ENCODE data around the gene MIOS. TPM values are rescaled to one million over a fixed set of nuclear protein-coding genes. Genes with fewer than 3 reads are reported as not detected.

The MIOS gene
- total RNA-seq (2014; rRNA removed), result 215 and 330 TPM in 2 replicates
- 16.7 TPM for polyA plus RNA-seq (2012)

DNA sequence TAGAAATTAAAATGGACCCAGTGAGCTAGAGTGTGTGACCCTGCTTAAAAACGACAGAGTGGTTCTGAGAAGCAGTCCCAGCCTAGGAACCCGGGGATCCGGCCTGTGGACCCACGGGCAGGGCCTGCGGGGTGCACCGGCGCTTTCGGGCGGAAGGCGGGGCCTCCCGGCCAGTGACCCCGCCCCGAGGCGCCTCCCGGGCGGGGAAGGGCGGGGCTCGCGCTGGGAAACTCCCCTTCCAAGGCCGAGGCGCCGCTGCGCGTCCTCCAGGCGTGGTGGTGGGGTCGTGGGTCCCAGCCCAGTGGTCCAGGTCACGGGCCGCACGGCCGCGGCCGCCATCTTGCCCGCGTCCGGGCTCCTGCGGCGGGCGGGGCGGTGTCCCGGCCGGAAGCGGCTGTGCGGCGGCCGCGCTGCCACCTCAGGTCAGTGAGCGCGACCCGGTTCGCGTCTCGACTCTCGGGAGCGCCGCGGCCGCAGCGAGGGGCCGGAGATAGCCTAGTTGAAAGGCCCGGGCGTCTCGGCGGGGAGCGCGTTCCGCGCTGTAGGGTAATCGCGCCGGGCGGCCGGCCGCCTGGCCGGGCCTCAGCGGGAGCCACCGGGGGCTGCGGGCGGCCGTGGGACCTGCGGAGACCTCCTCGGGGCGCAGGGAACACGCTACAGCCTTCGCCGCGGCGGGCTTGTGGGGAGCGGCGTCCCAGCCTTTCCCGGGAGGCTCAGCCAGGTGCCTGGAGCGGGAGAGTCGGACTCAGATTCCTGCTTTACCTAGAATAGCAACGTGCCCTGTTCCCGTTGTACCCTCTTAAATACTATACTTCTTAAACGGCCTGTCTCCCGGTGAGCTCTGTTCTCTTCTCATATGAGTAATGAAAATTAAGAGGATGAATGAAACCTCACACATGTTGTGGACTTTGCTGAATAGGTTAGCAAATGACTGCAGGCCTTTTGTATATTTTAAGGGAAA lies at the start of gene MIOS:
Gene MIOS (plus strand): TSS at position 234 of the 961 bp plus-strand sequence. CDS start 5,592 bp downstream, outside the sequence.
- DNase-seq (ENCODE audit: low read depth), result peak; percentile 89

DNA sequence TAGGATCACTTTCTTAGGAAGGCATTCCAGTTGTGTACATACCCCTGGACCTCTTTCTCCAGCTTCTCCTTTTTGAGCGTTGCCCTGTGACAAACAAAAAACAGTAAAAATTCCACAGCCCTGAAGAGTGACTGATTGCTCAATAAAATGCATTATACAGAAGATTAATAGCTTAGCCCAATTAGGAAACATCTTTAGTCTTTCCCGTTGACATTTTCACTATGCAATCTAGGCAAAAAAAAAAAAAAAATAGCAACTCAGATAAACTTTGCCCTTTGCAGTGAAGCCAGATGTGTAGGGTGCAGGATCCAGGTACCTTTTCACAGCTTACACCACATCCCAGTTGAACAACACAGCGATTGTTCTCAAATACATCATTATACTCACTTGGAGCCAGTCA lies 48.9 kb upstream of the MIOS start:
- DNase-seq (ENCODE audit: low read depth), result no peak

DNA sequence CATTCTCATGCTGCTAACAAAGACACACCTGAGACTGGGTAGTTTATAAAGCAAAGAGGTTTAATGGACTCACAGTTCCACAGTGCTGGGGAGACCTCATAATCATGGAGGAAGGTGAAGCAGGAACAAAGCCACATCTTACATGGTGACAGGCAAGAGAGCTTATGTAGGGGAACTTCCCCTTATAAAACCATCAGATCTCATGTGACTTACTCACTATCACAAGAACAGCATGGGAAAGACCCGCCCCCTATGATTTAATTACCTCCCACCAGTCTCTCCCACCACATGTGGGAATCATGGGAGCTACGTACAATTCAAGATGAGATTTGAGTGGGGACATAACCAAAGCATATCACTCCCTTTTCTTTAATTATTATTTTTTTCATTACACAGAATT lies 47.6 kb upstream of the MIOS start:
- DNase-seq (ENCODE audit: low read depth), result no peak

DNA sequence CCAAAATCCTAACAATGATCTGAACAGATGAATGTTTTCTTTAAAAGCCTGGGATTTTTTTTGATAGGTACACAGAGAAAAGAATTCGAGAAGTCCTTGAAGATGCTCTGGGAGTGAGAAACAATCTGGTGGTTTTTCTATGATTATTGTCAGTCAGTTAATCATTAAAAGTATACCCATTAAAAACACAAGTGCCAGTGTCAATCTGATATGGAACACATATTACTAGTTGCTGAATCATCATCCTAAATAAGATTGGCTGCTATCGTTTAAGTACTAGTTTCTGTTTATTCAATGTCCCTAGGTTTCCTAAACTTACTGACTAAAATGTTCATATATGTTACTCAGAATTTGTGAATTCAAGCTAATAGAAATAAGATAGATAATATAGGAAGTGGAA lies 47.2 kb upstream of the MIOS start:
- peak; percentile 42 for DNase-seq (ENCODE audit: low read depth)

DNA sequence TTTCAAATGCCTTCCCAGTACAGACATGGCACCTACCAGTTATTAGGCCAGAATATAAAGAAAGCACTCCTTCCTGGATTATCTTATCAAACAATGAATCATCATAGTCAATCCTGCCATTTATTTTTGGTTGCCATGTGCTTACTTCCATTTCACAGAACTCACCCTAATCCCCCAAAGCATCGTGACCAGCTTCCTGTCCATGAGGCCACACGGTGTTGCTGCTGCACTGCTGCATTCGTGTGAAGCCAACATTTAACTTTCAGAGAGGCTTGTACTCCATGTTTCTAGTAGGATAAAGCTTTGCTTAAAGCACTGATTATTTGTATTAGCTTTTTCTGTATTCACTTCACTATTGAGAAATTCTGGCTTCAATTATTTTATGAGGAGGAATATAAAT lies 45.4 kb upstream of the MIOS start:
- peak; percentile 70 for DNase-seq (ENCODE audit: low read depth)

DNA sequence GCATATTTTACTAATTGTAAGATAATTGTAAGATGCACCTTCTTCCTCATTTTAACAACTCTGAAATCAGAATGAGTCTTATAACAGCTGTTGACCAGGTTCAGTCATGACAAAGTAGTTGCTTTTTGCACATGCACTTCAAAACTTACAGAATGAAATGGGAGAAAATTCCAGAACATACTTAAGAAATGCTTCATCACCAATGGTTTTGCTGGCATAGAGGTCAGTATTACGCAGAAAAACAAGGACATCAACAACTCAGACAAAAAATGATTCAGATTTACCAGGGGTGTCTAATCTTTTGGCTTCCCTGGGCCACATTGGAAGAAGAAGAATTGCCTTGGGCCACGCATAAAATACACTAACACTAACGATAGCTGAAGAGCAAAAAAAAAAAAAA lies 44.3 kb upstream of the MIOS start:
- peak; percentile 86 for DNase-seq (ENCODE audit: low read depth)

DNA sequence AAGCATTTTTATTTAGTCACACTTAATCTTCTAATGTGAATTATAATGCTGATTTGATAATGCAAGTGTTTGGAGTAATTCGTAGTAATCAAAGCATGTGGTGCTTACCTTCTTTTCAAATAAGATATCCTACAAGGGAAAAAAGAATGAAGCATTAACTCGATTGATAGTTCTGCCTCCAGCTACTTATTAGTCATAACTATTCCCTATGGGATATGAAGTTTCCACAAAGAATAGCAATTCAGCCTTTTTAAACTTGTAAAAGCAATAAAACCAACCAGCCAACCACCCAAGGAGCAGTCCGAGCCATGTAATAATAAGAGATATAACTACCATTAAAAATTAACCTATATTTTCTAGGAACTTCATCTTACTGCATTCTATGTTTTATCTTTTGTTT lies 42.6 kb upstream of the MIOS start:
- peak; percentile 76 for DNase-seq (ENCODE audit: low read depth)

DNA sequence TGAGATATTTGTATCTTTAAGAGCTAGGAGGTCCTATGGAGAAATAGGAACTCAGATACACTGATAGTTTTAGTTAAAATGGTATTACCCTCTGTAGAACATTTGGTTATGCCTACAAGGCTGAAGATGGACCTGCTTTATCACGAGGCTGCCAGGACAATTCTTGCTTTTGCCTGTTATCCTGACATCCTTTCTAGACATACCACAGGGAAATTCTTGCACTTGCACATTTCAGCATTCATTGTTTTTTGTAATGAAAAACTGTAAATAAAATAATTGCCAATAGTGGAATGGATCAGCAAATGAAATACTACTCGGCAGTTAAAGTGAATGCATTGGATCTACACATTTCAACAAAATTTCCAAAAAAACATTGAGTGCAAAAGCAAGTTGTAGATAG lies 40.7 kb upstream of the MIOS start:
- DNase-seq (ENCODE audit: low read depth), result no peak

DNA sequence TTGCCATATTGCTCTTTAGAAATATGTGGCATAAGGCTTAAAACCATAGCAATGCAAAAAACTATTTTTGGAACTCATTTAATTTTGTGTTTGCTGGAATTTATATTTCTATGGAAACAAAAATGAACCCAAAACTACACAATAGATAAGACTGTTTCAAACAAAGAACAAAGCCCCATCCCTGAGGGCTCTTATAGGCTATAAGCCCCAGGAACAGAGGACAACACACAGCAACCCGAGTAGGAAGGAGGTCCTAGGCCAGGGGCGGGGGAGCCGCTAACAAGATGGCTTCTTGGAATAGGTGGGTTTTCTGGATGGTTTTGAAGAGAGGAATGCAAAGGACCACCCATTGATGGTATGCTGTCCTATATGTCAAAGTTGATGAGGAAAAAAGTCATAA lies 39.6 kb upstream of the MIOS start:
- DNase-seq (ENCODE audit: low read depth), result no peak

DNA sequence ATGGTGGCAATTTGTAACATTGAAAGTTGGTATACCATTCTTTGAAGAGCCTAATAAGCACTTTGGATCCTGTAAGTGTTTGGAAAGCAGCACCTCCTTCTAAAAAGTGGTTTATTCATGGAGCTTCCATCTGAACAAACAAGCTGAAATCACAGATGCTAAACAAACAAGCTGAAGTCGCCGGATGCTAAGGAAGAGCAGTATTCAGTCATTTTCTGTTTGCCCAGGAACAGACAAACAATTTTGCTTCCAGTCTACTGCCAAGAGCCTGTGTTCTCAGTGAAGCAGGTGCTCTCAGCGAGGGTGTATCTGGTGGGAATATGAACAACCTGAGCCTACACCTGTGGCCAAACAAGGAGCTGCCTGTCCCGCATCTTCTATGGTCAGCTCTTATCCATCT lies 37.4 kb upstream of the MIOS start:
- DNase-seq (ENCODE audit: low read depth), result no peak

DNA sequence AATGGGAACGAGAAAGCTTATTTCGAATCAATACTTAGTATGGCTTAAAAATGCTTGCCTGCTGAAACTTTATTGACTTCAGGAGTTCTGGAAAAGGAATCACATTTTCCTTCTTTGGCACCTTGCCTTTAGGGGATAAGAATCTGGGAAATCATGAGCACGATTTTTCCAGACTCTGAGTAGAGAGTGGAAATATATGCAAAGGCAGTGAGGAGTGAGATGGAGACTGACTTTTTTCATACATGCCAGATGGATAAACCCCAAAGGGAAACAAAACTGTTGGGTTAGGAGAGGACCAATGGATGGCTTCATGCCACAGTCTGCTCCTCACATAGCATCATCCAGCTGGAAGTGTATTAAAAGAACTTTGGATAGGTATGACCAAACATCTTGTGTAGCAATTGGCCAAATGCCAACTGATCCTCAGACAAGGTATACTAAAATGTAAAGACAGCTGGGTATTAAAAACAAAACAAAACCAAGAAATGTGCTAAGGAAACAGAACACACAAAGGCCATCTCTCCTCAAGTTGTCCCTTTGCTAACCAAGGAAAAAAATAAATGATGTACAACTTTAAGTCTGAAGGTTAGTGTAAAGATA lies 32.8 kb upstream of the MIOS start:
- DNase-seq (ENCODE audit: low read depth), result no peak

DNA sequence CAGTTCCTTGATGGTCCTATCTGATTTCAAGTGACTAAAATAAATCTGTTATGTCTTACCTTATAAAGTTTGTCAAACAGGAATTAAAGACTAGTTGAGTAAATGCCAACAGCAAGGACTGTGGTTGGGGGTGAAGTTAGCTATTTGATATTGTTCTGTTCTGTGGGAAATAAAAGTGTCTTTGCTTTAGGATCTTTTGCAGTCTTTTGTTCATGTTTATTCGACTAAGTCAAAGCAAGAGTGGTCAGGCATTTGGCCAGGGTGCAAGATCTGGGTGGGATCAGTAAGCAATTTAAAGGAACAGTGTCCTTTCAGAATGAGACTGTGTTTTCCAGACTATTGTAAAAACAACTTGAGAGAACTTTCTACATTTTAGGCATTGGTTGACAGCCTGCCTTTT lies 31.0 kb upstream of the MIOS start, which contains the start of gene COL28A1:
Gene COL28A1 (minus strand): TSS at position 183 of the 400 bp plus-strand sequence. CDS start 2,998 bp downstream, outside the sequence.
- no peak for DNase-seq (ENCODE audit: low read depth)

DNA sequence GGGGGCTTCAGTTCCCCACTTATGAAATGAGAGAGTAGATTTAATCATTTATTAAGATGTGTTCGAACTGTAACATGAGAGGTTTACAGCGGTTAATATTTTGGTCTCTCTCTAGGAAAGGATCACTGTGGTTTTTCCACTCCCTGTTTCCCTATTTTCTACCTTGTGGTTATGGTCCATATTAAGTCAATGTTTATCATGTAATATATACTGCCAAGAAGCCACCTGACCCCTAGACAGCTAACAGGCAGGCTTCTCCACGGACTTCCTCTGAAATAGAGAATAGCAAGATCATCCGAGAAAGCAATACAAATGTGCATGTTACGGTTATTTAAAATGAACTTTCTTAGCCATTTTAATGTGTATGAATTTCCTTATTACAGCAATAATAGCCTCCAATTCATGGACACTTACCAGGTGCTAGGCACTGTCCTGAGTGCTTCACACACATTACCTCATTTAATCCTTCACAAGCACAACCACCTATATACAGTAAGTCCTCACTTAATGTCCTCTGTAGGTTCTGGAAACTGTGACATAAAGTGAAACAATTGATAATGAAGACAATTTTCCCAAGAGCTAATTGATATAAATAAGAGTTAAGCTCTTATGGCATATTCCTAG lies 30.2 kb upstream of the MIOS start:
- no peak for DNase-seq (ENCODE audit: low read depth)

DNA sequence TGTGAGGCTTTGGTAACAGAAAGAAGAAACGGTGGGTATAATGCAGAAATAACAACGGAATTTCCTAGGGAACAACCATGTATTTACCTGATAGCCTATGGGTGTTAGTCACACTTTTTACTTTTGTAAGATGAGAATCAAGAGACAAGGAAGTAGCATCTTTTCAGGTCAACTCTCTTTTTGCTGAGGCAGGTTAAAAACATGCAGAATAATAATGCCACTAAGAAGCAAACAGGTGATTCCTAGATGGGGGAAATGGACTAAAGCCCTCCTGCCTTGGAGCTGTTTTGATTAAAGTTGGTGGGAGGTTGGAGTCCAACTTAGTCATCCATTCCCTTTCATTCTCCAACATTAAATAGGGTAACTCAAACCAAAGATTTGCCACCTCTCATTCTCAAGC lies 29.0 kb upstream of the MIOS start:
- no peak for DNase-seq (ENCODE audit: low read depth)

DNA sequence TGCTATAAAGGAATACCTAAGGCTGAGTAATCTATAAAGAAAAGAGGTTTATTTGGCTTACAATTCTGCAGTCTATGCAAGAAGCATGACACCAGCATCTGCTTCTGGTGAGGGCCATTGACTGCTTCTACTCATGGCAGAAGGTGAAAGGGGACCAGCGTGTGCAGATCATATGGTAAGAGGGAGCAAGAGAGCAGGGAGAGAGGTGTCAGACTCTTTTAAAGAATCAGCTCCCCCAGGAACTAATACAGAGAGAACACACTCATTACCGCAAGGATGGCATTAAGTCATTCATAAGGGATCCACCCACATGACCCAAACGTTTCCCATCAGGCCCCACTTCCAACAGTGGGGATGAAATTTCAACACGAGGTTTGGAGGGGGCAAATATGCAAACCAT lies 27.5 kb upstream of the MIOS start:
- no peak for DNase-seq (ENCODE audit: low read depth)

DNA sequence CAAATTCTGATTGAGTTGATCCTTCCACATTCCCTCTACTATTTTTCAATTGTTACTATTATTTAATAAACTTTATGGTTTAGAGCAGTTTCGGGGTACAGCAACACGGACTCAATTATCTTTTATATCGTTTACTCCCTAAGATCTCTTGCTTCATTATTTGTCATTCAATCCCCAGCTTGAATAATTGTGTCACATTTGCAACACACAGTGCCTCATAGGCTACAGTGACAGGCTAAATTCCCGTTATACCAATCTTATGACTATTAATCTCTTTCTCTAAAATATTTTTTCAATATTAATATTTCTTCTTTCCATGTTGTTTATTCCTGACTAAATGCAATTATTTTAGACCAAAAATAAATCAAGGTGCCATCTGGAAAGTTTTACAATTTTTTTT lies 27.0 kb upstream of the MIOS start:
- no peak for DNase-seq (ENCODE audit: low read depth)

DNA sequence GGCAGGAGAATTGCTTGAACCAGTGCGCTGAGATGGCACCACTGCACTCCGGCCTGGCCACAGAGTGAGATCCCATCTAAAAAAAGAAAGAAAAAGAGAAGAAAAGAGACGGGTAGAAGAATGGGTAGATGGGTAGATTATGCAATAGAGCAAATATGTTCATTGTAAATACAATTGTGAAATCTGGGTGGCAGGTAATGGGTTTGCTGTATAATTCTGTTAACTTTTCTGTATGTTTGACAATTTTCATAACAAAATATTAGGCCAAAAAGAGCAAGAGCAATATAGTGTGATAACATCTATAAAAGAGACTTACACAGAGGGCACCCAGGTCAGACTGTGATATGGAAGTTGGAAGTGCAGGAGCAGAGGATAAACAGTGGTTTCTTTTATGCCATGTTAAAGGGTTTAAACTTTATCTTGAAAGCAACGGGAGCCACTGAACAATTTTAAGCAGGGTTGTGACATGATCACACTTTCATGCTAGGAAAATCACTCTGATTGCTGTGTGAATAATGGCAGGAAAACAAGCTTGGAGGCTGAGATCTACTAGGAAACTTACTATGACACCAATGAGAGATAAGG lies 24.3 kb upstream of the MIOS start:
- DNase-seq (ENCODE audit: low read depth), result no peak

DNA sequence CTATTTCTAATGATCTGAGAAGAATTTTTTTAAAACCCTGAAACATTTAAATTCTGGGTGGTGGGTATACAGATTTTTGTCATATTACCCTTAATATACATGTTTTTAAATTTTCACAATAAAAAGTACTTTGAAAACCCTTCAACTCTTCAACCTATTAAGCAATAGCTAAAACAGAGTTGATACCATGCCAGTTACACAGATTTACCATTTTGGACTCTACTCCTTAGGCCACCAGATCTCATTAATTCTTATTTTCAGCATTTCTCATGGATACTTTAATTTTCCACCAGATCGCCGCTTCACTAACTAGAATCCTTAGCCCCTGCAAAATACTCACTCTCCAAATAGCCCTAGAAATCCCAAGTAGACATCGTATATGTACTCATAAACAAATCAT lies 18.3 kb upstream of the MIOS start:
- DNase-seq (ENCODE audit: low read depth), result no peak

DNA sequence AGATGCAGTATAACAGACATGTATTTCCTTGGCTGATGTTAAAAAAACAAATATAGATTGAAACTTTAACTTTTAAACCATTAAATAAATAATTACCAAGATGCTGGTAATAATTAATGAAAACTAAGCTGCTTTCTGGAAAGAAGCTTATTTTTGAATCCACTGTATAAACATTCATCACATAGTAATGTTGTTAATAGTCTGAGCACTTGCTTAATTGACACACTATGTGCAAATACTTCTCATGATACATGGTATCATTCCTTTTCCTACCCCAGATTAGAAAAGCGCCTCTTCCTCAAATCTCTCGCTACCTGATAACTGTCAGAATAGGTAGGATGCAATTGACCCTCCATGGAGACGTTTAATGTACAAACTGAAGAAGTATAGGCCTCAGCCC lies 16.0 kb upstream of the MIOS start:
- DNase-seq (ENCODE audit: low read depth), result no peak

DNA sequence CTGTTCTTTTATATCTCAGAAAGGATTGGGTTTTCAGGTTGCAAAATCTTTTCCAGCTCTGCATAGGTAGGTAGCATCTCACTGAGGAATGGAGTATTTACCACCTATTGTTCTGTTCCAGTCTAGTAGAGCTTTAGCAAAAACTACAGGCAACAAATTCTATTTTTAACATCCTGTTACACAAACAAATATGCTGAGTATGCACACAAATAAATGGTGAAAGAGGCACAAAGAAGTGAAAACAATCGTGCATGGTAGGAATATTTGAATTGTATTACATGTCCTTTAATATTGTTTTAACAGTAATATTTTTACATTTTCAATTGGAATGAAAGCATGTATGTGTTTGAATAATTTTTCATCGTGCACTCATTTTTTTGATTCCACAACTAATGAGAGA lies 14.5 kb upstream of the MIOS start:
- no peak for DNase-seq (ENCODE audit: low read depth)

DNA sequence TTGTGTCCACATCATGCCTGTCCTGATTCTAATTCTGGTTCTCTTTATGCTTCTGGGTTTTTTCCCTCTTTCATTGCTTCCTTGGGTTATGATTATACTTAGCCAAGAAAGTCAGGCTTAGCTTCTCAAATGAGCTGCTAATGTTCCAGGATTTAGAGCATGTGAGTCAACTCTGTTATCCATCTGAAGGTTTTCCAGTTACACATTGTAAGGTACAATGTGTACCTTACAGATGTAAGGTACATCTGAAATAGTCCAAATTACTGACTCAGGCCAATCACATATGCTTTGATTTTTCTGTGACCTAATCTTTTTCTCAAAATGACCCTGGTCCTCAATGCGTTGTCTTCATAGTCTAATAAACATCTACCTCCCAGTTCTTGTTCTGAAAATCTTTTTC lies 13.3 kb upstream of the MIOS start:
- peak; percentile 76 for DNase-seq (ENCODE audit: low read depth)

DNA sequence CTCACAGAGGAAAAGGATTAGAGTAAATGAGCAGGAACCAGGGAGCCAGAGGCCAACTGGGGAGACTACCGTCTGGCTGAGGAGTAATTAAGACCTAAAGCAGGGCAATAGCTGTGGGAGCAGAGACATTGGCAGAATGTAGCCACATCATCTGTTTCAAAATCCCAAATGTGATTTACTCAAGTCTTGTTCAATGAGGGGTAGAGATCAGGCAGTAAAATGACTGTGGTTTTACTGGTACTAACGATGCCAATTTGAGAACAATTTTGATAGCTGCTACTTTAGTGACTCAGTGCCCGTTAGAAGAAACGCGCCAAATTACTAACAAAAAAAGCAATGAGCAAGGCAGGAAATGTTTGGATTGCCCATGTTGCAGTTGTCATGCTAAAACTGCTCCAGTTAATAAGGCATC lies 12.7 kb upstream of the MIOS start:
- DNase-seq (ENCODE audit: low read depth), result peak; percentile 99
